Lung (tissue), 12 donors: ENCODE data around the gene RAB18. TPM values are rescaled to one million over a fixed set of nuclear protein-coding genes. Genes with fewer than 3 reads are reported as not detected.
"Not testable (repeated sequence)": the region's sequence is repeated elsewhere in the genome, so short reads cannot be mapped to it uniquely, and the experiment has no call there.

Source experiments
- ATAC-seq: fragments of 200-7000 bp; cut with Tn5 transposase; one replicate; pipeline ENCODE4 v1.9.1; 2020; ENCODE audit warnings: moderate number of reproducible peaks; ENCODE audit not compliant: insufficient read depth, low FRiP score
- DNase-seq, 3 donors: peaks; one replicate each; pipeline ENCODE4 v3.0.0-alpha.2; 2013 to 2017
- H3K27ac ChIP-seq, 2 donors: one replicate each; pipeline ENCODE4 v1.5.1; 2013; ENCODE audit warnings: mild to moderate bottlenecking in 2 of 2, moderate library complexity in 2 of 2, control low read depth in 1 of 2, inconsistent platforms in 1 of 2, low read depth in 1 of 2, low read length in 1 of 2
- H3K27me3 ChIP-seq, 3 donors: one replicate each; pipeline ENCODE4 v1.5.1; 2013; ENCODE audit warnings: low read length in 2 of 3; ENCODE audit not compliant: control insufficient read depth in 3 of 3, insufficient read depth in 3 of 3
- H3K36me3 ChIP-seq, 4 donors: one replicate each; pipeline ENCODE4 v1.5.1; 2013; ENCODE audit warnings: low read length in 4 of 4, mild to moderate bottlenecking in 1 of 4, moderate library complexity in 1 of 4; ENCODE audit not compliant: control insufficient read depth in 4 of 4, insufficient read depth in 4 of 4
- H3K4me1 ChIP-seq, 5 donors: one replicate each; pipeline ENCODE4 v1.5.1; 2013; ENCODE audit warnings: low read length in 5 of 5, mild to moderate bottlenecking in 2 of 5, moderate library complexity in 1 of 5; ENCODE audit not compliant: control insufficient read depth in 5 of 5, insufficient read depth in 5 of 5
- H3K4me3 ChIP-seq: one replicate; pipeline ENCODE4 v1.5.1; 2013; ENCODE audit warnings: mild to moderate bottlenecking, control low read depth, moderate library complexity
- H3K9ac ChIP-seq, 2 donors: one replicate each; pipeline ENCODE4 v1.5.1; 2013; ENCODE audit warnings: low read length in 2 of 2, control low read depth in 1 of 2; ENCODE audit not compliant: insufficient read depth in 1 of 2
- H3K9me3 ChIP-seq, 4 donors: one replicate each; pipeline ENCODE4 v1.5.1; 2013; ENCODE audit warnings: low read length in 3 of 4, mild to moderate bottlenecking in 1 of 4, moderate library complexity in 1 of 4; ENCODE audit not compliant: control insufficient read depth in 4 of 4, insufficient read depth in 3 of 4
- CTCF ChIP-seq: IDR thresholded peaks from 2 replicates; pipeline ENCODE4 v1.5.1; 2012; ENCODE audit warnings: mild to moderate bottlenecking; ENCODE audit errors: control extremely low read depth, extremely low read depth
- WGBS, 2 donors: extraction: QIAGEN DNeasy Blood & Tissue Kit; methylation state at CpG; one replicate each; pipeline ENCODE4 v1.1.7; 2013; 5-methylcytosine and 5-hydroxymethylcytosine counted together
- polyA plus RNA-seq, 2 donors: library from polyadenylated mRNA; stranded (reverse); fragments of 200-250 nt; gene quantifications; one replicate each; pipeline ENCODE4 v1.2.1, GENCODE V29; 2013
- total RNA-seq, 2 donors: library from RNA; depleted of rRNA in 1 of 2; stranded (reverse); fragments of >200 nt in 1 of 2; gene quantifications; one replicate each; pipeline ENCODE4 v1.2.1, GENCODE V29; 2014 to 2021
- donor health status: control.
- donor health status: control.
- donor health status: Bipolar disorder and iron deficiency.
- donor health status: healthy.
- donor health status: DM: yes; HTN: yes; CAD: no.

Gene RAB18
- total and polyA plus RNA-seq, 4 donors, result 26.8 to 84.5 (median 55.5) TPM

- TF ChIP-seq CTCF, result no peak
- peaks cover 0 to 4% (median 0%) of the 10 kb centered on the region in 5 donors for H3K4me1 ChIP-seq
- no peak overlapping the region for H3K9ac ChIP-seq
- DNase-seq (no peak), ATAC-seq (no peak)
- H3K36me3 ChIP-seq, result no peaks in the 10 kb centered on the region
- no peaks in the 10 kb centered on the region for H3K27me3 ChIP-seq
- no peak overlapping the region for H3K27ac ChIP-seq
- 4 to 10% methylated on average over 2 of the region's 2 CpGs for WGBS, 2 donors
- H3K9me3 ChIP-seq, result no peaks in the 10 kb centered on the region
- no peak overlapping the region for H3K4me3 ChIP-seq
Observed at GRCh38 chr10:27457966-27458365, 46.1 kb upstream of the RAB18 start.

GRCh38 chr10:27461312-27461711 is 42.8 kb upstream of the RAB18 start:
- TF ChIP-seq CTCF, result no peak
- H3K9ac ChIP-seq, result no peak overlapping the region
- H3K4me3 ChIP-seq, result no peak overlapping the region
- no peaks in the 10 kb centered on the region for H3K36me3 ChIP-seq
- H3K4me1 ChIP-seq, result peaks cover 0 to 13% (median 0%) of the 10 kb centered on the region in 5 donors
- ATAC-seq (no peak), DNase-seq (no peak)
- no peaks in the 10 kb centered on the region for H3K9me3 ChIP-seq
- H3K27ac ChIP-seq, result no peak overlapping the region
- 100% methylated on average over 1 of the region's 1 CpG for WGBS, 2 donors
- H3K27me3 ChIP-seq, result no peaks in the 10 kb centered on the region

- peak in 2 of 3 donors; percentile 61 to 70 for DNase-seq
- ATAC-seq, result no peak
- H3K4me3 ChIP-seq, result no peak overlapping the region
- peaks cover 0 to 13% (median 0%) of the 10 kb centered on the region in 5 donors for H3K4me1 ChIP-seq
- no peak overlapping the region for H3K27ac ChIP-seq
- 48 to 66% methylated on average over 2 of the region's 2 CpGs for WGBS, 2 donors
- no peaks in the 10 kb centered on the region for H3K36me3 ChIP-seq
- H3K9ac ChIP-seq, result no peak overlapping the region
- H3K27me3 ChIP-seq, result no peaks in the 10 kb centered on the region
- no peaks in the 10 kb centered on the region for H3K9me3 ChIP-seq
- TF ChIP-seq CTCF, result no peak
Observed at GRCh38 chr10:27463961-27464360, 40.1 kb upstream of the RAB18 start.

GRCh38 chr10:27464993-27465392 is 39.1 kb upstream of the RAB18 start:
- Histone ChIP-seq H3K27ac (no peak overlapping the region), H3K9ac (no peak overlapping the region), H3K4me3 (no peak overlapping the region), H3K36me3 (no peaks in the 10 kb centered on the region), H3K9me3 (no peaks in the 10 kb centered on the region), H3K4me1 (peaks cover 0 to 11% (median 0%) of the 10 kb centered on the region in 5 donors), H3K27me3 (no peaks in the 10 kb centered on the region)
- WGBS, 2 donors, result 14 to 50% methylated on average over 3 of the region's 3 CpGs
- TF ChIP-seq CTCF, result no peak
- DNase-seq (no peak), ATAC-seq (no peak)

GRCh38 chr10:27465596-27465995 is 38.5 kb upstream of the RAB18 start:
- WGBS, 2 donors, result 89 to 97% methylated on average over 8 to 9 of the region's 9 CpGs

More at GRCh38 chr10:27465596-27465995, 38.5 kb upstream of the RAB18 start:
- H3K9me3 ChIP-seq, DNase-seq, H3K27me3 ChIP-seq, ATAC-seq, H3K4me3 ChIP-seq, H3K4me1 ChIP-seq, H3K9ac ChIP-seq, H3K36me3 ChIP-seq, H3K27ac ChIP-seq: not testable (repeated sequence)
